ENCODE data around the gene RPL39L.

RPL39L gene

GRCh38 chr3:187084580-187084979, 54.7 kb downstream of the RPL39L start:
- TF ChIP-seq, protein P1, sequence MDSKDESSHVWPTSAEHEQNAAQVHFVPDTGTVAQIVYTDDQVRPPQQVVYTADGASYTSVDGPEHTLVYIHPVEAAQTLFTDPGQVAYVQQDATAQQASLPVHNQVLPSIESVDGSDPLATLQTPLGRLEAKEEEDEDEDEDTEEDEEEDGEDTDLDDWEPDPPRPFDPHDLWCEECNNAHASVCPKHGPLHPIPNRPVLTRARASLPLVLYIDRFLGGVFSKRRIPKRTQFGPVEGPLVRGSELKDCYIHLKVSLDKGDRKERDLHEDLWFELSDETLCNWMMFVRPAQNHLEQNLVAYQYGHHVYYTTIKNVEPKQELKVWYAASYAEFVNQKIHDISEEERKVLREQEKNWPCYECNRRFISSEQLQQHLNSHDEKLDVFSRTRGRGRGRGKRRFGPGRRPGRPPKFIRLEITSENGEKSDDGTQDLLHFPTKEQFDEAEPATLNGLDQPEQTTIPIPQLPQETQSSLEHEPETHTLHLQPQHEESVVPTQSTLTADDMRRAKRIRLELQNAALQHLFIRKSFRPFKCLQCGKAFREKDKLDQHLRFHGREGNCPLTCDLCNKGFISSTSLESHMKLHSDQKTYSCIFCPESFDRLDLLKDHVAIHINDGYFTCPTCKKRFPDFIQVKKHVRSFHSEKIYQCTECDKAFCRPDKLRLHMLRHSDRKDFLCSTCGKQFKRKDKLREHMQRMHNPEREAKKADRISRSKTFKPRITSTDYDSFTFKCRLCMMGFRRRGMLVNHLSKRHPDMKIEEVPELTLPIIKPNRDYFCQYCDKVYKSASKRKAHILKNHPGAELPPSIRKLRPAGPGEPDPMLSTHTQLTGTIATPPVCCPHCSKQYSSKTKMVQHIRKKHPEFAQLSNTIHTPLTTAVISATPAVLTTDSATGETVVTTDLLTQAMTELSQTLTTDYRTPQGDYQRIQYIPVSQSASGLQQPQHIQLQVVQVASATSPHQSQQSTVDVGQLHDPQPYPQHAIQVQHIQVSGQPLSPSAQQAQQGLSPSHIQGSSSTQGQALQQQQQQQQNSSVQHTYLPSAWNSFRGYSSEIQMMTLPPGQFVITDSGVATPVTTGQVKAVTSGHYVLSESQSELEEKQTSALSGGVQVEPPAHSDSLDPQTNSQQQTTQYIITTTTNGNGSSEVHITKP (tag by site-specific recombination; IDR thresholded peaks at IDR 0.05), result peak; percentile 86
- no peak for TF ChIP-seq ZNF280D (tag by site-specific recombination; IDR thresholded peaks at IDR 0.05)
- ChIA-PET CTCF (no interaction called here), POLR2A (interaction anchor here (0.7 to 1.2 kb wide), 2 partner anchors 9 to 102 kb away, joined by 4 to 9 read pairs; no protein-coding TSS in a partner anchor)
- no peak overlapping the region for H3K4me3 ChIP-seq (ENCODE audit: low read depth, low read length)
- no peaks in the 10 kb centered on the region for H3K4me1 ChIP-seq (ENCODE audit: control insufficient read depth, insufficient read depth, low read length)
- H3K36me3 ChIP-seq (ENCODE audit: control insufficient read depth in 2 of 2, insufficient read depth in 1 of 2, low read length in 2 of 2), result no peaks in the 10 kb centered on the region
- H3K9me3 ChIP-seq (ENCODE audit: control insufficient read depth, insufficient read depth, low read depth, low read length), result no peaks in the 10 kb centered on the region
- H3K27ac ChIP-seq (ENCODE audit: extremely low read depth, low read depth, low read length), result no peak overlapping the region

DNA sequence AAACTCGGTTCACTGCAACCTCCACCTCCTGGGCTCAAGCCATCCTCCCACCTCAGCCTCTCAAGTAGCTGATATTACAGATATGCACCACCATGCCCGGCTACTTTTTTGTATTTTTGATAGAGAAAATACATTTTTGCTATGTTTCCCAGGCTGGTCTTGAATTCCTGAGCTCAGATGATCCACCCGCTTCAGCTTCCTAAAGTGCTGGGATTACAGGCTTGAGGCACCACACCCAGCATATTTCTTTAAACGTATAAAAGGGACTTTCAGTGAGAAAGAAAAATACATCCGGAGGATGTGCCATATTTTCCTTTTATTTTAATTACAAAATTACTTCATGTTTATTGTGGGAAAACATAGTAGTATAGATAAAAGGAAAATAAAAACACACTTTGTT, 55.2 kb downstream of the RPL39L start:
- POLR2A ChIA-PET, result interaction anchor here (0.7 to 1.2 kb wide), 2 partner anchors 9 to 102 kb away, joined by 4 to 9 read pairs; no protein-coding TSS in a partner anchor
- CTCF ChIA-PET, result no interaction called here
- no peaks in the 10 kb centered on the region for H3K36me3 ChIP-seq (ENCODE audit: control insufficient read depth in 2 of 2, insufficient read depth in 1 of 2, low read length in 2 of 2)
- H3K9me3 ChIP-seq (ENCODE audit: control insufficient read depth, insufficient read depth, low read depth, low read length), result no peaks in the 10 kb centered on the region
- H3K4me1 ChIP-seq (ENCODE audit: control insufficient read depth, insufficient read depth, low read length), result no peaks in the 10 kb centered on the region
- no peak overlapping the region for H3K4me3 ChIP-seq (ENCODE audit: low read depth, low read length)
- TF ChIP-seq ZBTB10 (tag by site-specific recombination; IDR thresholded peaks at IDR 0.05) (no peak), ZNF837 (tag by site-specific recombination; IDR thresholded peaks at IDR 0.05) (no peak), ZNF785 (tag by site-specific recombination; IDR thresholded peaks at IDR 0.05) (no peak), ZNF76 (tag by site-specific recombination; IDR thresholded peaks at IDR 0.05; ENCODE audit: borderline replicate concordance, low read depth) (no peak), ZNF184 (tag by site-specific recombination; IDR thresholded peaks at IDR 0.05) (no peak), ZNF148 (tag by site-specific recombination; IDR thresholded peaks at IDR 0.05; ENCODE audit: borderline replicate concordance) (no peak), KLF8 (tag by site-specific recombination; IDR thresholded peaks at IDR 0.05) (no peak), ZNF174 (tag by site-specific recombination; IDR thresholded peaks at IDR 0.05) (no peak), ZNF791 (tag by site-specific recombination; IDR thresholded peaks at IDR 0.05) (no peak), ZNF354C (tag by site-specific recombination; IDR thresholded peaks at IDR 0.05; ENCODE audit: borderline replicate concordance, low read depth) (no peak)
- H3K27ac ChIP-seq (ENCODE audit: extremely low read depth, low read depth, low read length), result no peak overlapping the region
